Non-pigmented ciliary epithelial cell (primary cell): ENCODE results near the gene DDR1.
"Not testable (repeated sequence)": the region's sequence is repeated elsewhere in the genome, so short reads cannot be mapped to it uniquely, and the experiment has no call there.

Experiments
- DNase-seq: peaks from one replicate; pipeline ENCODE4 v3.0.0-alpha.2; 2010; ENCODE audit warnings: low read depth

The DDR1 gene

GRCh38 chr6:30854285-30855040 is 29.9 kb upstream of the DDR1 start:
- DNase-seq, result no peak

DNA sequence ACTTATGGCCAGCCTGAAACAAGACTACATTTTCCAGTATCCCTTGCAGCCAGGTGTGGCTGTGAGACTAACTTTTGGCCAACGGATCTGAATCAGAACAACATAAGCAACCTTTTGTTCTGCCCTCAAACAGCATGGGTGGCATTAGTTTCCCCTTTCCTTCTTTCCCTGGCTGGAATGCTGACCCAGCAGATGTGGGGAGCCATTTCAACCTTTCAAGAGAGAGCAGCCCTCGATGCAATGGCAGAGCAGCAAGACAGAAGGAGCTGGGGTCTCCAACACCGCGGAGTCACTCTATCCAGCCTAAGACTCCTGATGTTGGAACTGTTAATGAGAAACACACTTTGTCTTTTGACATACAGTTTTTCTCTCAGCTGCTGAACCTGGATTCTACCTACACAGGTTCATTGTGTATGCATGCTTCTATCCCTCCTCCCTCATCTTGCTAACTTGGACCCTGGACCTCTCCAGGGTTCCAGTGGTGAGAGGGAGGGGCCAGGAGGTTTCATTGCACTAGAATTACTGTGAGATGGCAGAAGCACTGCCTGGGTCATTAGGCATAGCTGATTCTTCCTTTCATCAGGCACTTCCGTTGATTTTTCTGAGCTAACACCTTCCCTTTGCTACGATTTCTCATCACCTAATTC is 28.8 kb upstream of the DDR1 start:
- no peak for DNase-seq

DNA sequence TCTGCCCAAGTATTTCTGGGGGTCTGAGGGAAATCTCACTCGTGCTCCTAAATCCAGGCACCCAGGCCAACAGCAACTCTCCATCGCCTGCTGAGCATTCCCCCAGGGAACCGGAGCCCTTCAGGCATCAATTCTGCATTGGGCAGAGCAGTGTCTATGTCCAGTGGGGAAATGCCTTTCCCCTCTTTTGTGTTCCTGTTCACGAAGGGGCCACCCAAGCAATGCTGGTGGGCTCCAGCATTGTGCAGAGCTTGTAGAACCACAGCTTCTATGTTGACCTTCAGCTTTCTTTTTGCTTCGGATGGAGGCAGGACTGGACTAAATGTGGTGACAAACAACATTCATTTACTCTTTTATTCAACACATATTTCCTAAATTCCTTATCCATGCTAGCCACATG is 27.2 kb upstream of the DDR1 start:
- DNase-seq, result no peak

- DNase-seq, result no peak
Observed at GRCh38 chr6:30857549-30857948, 26.8 kb upstream of the DDR1 start.

DNA sequence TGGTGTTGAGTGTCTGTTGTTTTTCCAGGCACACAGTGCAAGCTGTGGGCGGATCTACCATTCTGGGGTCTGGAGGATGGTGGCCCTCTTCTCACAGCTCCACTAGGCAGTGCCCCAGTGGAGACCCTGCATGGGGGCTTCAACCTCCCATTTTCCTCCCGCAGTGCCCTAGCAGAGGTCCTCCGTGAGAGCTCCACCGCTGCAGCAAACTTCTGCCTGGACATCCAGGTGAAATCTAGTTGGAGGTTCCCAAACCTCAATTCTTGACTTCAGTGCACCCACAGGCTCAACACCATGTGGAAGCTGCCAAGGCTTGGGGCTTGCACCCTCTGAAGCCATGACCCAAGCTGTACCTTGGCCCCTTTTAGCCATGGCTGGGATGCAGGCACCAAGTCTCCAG is 24.6 kb upstream of the DDR1 start:
- not testable (repeated sequence) for DNase-seq

DNA sequence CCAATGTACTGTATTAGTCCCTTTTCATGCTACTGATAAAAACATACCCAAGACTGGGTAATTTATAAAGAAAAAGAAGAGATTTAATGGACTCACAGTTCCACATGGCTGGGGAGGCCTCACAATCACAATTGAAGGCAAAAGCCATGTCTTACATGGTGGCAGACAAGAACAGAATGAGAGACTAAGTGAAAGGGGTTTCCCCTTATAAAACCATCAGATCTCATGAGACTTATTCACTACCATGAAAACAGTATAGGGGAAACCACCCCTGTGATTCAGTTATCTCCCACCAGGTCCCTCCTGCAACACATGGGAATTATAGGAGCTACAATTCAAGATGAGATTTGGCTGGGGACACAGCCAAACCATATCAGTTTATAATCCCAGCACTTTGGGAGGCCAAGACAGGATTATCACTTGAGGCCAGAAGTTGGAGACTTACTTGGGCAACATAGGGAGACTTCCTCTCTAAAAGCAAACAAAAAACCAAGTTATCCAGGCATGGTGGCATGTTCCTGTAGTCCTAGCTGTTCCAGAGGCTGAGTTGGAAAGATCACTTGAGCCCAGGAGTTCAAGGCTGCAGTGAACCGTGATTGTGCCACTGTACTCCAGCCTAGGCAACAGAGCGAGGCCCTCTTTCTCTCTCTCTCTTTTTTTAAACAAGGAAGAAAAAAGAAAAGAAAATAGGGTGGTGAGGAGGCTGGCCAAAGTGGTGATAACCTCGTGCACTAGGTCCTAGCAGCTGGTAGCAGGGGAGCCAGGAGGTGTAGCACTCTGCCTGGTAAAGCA is 22.9 kb upstream of the DDR1 start:
- DNase-seq, result no peak

GRCh38 chr6:30862156-30862875 is 22.0 kb upstream of the DDR1 start:
- no peak for DNase-seq

DNA sequence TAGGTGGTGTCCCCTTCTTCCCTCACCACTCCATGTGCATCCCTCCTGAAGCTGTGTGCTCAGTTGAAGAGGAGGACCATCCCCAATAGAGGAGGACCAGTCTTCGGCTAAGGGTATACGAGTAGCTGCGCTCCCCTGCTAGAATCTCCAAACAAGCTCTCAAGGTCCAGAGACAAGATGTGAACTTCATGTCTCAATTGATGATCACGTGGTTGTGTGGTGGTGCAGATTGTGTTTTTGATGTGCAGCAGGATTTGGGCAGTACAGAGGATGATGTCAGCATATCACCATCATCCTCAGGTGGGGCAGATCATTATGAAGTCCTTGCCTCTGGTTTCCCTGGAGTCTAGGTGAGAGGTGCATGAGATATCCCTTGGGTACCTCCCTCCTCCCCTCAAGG is 20.0 kb upstream of the DDR1 start:
- no peak for DNase-seq

DNA sequence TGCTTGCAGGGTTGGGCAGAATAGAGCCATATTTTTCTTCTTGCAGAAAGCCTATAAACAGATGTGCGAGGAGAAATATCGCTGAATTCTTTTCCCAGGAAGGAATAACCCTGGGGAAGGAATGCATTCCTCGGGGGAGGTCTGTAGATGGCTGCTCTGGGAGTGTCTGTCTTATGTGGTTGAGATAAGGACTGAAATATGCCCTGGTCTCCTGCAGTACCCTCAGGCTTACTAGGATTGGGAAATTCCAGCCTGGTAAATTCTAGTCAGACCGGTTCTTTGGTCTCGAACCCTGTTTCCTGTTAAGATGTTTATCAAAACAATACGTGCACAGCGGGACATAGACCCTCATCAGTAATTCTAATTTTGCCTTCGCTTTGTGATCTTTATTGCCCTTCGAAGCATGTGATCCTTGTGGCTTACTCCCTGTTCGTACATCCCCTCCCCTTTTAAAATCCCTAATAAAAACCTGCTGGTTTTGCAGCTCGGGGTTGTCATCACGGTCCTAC is 15.0 kb upstream of the DDR1 start:
- not testable (repeated sequence) for DNase-seq

GRCh38 chr6:30870546-30870945 is 13.8 kb upstream of the DDR1 start:
- DNase-seq, result no peak

DNA sequence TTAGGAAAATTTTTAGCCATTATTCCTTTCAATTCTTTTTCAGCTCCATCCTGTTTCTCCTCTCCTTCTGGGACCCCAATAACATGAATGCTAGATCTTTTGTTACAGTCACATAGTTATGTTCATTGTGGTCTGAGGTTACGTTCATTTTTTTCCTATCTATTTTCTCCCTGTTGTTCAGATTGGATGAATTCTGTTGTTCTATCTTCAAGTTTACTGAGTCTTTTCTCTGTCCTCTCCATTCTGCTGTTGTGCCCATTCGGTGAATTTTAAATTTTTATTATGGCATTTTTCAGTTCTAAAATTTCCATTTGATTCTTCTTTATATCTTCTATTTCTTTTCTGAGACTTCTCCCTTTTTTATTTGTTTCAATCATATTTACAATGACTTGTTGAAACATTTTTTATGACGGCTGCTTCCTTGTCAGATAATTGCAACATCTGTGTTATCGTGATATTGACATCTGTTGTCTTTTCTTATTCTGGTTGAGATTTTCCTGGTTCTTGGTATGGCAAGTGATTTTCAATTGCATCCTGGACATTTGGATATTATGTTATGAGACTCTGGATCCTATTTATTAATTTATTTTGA is 12.6 kb upstream of the DDR1 start:
- DNase-seq, result no peak

DNA sequence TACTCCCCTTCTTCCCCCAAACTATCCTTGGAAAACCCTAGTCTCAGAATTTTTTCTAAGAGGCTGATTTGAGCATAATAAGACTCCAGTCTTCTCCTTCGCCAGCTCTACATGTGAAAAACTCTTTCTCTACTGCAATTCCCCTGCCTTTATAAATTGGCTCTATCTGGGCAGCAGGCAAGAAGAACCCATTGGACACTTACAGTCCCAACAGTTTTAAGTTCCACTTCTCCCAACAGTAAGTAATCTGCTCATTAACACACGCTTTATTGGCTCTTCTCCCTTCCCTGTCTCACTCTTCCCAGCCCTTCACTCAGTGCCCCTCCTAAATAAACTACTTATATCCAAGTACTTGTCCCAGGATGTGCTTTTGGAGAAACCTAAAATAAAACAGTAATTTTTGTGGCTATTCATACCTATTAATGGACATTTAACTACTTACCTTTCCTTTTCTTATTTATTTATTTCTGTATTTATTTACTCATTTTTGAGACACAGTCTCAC is 11.1 kb upstream of the DDR1 start:
- DNase-seq, result no peak

DNA sequence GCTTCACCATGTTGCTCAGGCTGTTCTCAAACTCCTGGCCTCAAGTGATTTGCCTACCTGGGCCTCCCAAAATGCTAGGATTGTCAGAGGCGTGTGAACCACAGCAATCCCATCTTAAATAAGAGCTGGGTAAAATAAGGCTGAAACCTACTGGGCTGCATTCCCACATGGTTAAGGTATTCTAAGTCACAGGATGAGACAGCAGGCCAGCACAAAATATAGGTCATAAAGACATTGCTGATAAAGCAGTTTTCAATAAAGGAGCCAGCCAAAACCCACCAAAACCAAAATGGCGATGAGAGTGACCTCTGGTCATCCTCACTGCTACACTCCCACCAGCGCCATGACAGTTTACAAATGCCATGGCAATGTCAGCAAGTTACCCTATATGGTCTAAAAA is 10.5 kb upstream of the DDR1 start:
- DNase-seq, result not testable (repeated sequence)

- DNase-seq, result no peak
Observed at GRCh38 chr6:30875244-30876038, 8.9 kb upstream of the DDR1 start.

DNA sequence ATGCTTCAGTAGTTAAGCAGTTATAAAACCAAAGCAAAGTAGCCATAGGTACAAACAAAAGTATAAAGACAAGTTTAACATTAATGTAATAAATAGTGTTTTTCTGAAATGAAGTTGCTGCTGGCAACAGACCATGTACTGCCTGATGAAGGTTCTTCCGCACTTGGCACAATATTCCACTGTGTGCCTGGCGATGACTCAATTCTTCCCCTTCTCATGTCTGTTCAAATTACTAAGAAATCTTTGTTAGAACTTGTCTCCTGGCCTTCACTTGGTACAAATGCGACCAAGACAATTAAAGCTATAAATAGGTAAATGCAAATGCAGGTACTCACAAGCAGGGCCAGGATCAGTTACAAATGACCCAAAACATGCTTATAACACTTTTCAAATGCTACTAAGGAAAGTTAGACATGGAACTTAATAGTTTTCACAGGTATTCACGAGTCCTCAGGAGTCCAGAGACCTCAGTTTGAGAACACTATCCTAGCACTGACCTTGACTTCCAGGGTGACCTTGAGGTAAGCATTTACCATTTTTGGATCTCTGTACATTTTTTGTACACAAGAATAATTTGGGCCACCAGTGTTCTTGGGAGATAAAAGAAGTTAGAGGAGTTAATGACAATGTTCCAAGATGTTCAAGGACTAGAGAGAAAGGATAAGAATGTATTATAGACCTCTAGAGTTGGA is 8.1 kb upstream of the DDR1 start:
- DNase-seq, result peak; percentile 56

- peak; percentile 59 for DNase-seq
Observed at GRCh38 chr6:30877419-30878262, 6.7 kb upstream of the DDR1 start.

DNA sequence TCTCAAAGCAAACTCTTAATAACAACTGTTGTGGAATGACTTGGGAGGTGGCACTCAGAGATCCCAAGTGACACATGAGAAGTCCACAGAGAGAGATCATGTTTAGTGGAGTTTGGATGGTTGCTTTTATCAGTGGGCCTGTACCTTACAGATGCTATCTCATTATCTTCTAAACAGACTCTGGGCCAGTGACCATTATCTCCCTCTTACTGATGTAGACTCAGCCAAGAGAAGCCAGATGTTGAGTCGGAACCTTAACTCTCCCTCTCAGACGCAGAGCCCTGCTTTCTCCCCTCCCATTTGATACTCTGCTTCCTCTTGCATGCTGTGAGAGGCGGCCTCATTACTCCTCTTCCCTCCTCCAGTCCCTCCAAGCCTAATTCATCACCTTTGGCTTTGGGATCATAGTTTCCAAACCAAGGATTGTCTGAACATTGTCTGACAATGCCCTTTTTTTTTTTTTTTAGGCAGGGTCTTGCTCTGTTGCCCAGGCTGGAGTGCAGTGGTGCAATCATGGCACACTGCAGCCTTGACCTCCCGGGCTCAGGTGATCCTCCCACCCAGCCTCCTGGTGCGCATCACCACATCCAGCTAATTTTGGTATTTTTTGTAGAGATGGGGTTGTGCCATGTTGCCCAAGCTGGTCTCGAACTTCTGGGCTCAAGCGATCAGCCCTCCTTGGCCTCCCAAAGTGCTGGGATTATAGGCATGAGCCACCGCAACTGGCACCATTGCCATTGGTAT is 4.5 kb upstream of the DDR1 start:
- no peak for DNase-seq

GRCh38 chr6:30880698-30881252 is 3.5 kb upstream of the DDR1 start:
- DNase-seq, result no peak
